K562 (cell line): ENCODE measurements around the gene MARK3. TPM values are rescaled to one million over a fixed set of nuclear protein-coding genes. Genes with fewer than 3 reads are reported as not detected.

ENCODE experiments used
- ATAC-seq: fragments of 200-7000 bp; cut with Tn5 transposase; 3 replicates; pipeline ENCODE4 v1.9.1; 2020; ENCODE audit warnings: moderate library complexity
- BruUV-seq: library from RNA; stranded (reverse); fragments of 400-500 nt; replicated peaks from 2 replicates; lab custom pipeline; 2021; lab: Mats Ljungman, UMichigan
- CTCF ChIA-PET: fragments of 300-600 bp; formaldehyde crosslinking; extraction: SDS; loops from one replicate; lab custom pipeline; 2021; ENCODE audit warnings: low intra/inter-chr PET ratio; lab: Yijun Ruan, JAX
- POLR2A ChIA-PET: fragments of 300-600, 350-650 bp; sonication (Branson Sonifier 250); formaldehyde crosslinking; extraction: SDS; loops from one replicate; lab custom pipeline; 2021; ENCODE audit warnings: antibody characterized with exemption, inconsistent platforms; lab: Yijun Ruan, JAX
- DNase-seq, 4 experiments: peaks; one replicate each; pipeline versions ENCODE4 v3.0.0 to v3.0.0-alpha.2; 2011 to 2018; ENCODE audit warnings: low spot score in 3 of 4, mixed read lengths in 3 of 4; ENCODE audit errors: extremely low read depth in 1 of 4
- FAIRE-seq: peaks from 2 replicates; lab custom pipeline; 2011; peaks lifted over from hg19 to GRCh38; lab: Jason Lieb, UNC
- H2AFZ ChIP-seq: 2 replicates; pipeline ENCODE4 v1.6.0; 2011; ENCODE audit warnings: low read depth, low read length, control low read depth, inconsistent platforms
- H3K27ac ChIP-seq: fragments of 200-600 bp; 3 replicates; pipeline ENCODE4 v1.8.0; 2011; ENCODE audit warnings: low read depth, mild to moderate bottlenecking, control low read depth, inconsistent platforms, low read length, moderate library complexity, mixed read lengths; ENCODE audit errors: extremely low read depth
- H3K27me3 ChIP-seq, 2 experiments: fragments of 300-600 bp in 1 of 2; 2 replicates in 1 of 2; 3 replicates in 1 of 2; pipeline versions ENCODE4 v1.6.0 to v1.8.0; 2011; ENCODE audit warnings: inconsistent platforms in 2 of 2, low read length in 2 of 2, mild to moderate bottlenecking in 1 of 2, mixed read lengths in 1 of 2, moderate library complexity in 1 of 2; ENCODE audit not compliant: control insufficient read depth in 2 of 2, insufficient read depth in 2 of 2
- H3K36me3 ChIP-seq: fragments of 300-600 bp; 3 replicates; pipeline ENCODE4 v1.8.0; 2011; ENCODE audit warnings: mild to moderate bottlenecking, low read length, inconsistent platforms; ENCODE audit not compliant: control insufficient read depth, insufficient read depth
- H3K4me1 ChIP-seq, 2 experiments: fragments of 200-600 bp in 1 of 2; replicated peaks in 1 of 2; 2 replicates in 1 of 2; 3 replicates in 1 of 2; pipeline versions ENCODE4 v1.5.1 to v1.8.0; 2011; ENCODE audit warnings: inconsistent platforms in 2 of 2, low read length in 2 of 2, mild to moderate bottlenecking in 1 of 2, mixed read lengths in 1 of 2, moderate library complexity in 1 of 2; ENCODE audit not compliant: control insufficient read depth in 2 of 2, insufficient read depth in 2 of 2
- H3K4me2 ChIP-seq: 2 replicates; pipeline ENCODE4 v1.6.1; 2011; ENCODE audit warnings: low read length, control low read depth, inconsistent platforms, mixed read lengths; ENCODE audit not compliant: insufficient read depth
- H3K4me3 ChIP-seq: fragments of 200-600 bp; sonication (generic), shearing (Covaris generic); 2 replicates; pipeline ENCODE4 v1.5.1; 2016; ENCODE audit warnings: control low read depth, inconsistent platforms
- H3K79me2 ChIP-seq: fragments of 200-600 bp; 3 replicates; pipeline ENCODE4 v1.8.0; 2011; ENCODE audit warnings: low read length, inconsistent platforms; ENCODE audit not compliant: control insufficient read depth, insufficient read depth
- H3K9ac ChIP-seq, 2 experiments: 2 replicates each; pipeline versions ENCODE4 v1.6.0 to v1.6.1; 2011; ENCODE audit warnings: low read depth in 2 of 2, low read length in 2 of 2, control low read depth in 1 of 2, inconsistent platforms in 1 of 2, mild to moderate bottlenecking in 1 of 2, mixed read lengths in 1 of 2; ENCODE audit not compliant: insufficient read depth in 1 of 2
- H3K9me1 ChIP-seq: one replicate; pipeline ENCODE4 v1.6.0; 2011; ENCODE audit warnings: inconsistent platforms, mild to moderate bottlenecking, low read length, moderate library complexity; ENCODE audit not compliant: control insufficient read depth, insufficient read depth
- H3K9me3 ChIP-seq: replicated peaks from 2 replicates; pipeline ENCODE4 v1.5.1; 2011; ENCODE audit warnings: low read depth, low read length, inconsistent platforms; ENCODE audit not compliant: control insufficient read depth, insufficient read depth
- H4K20me1 ChIP-seq: replicated peaks from 2 replicates; pipeline ENCODE4 v1.6.1; 2011; ENCODE audit warnings: low read length, inconsistent platforms, mixed read lengths; ENCODE audit not compliant: control insufficient read depth, insufficient read depth
- ATF7 ChIP-seq: fragments of 450-650 bp; IDR thresholded peaks from 2 replicates; pipeline ENCODE4 v1.7.1; 2014; ENCODE audit warnings: mild to moderate bottlenecking, moderate library complexity
- DMBX1 ChIP-seq: fragments of 250-450 bp; sonication (Bioruptor Pico); IDR thresholded peaks from 2 replicates; pipeline ENCODE4 v1.8.0; 2022; ENCODE audit warnings: inconsistent platforms, mild to moderate bottlenecking, moderate library complexity, borderline replicate concordance
- ELF2 ChIP-seq: fragments of 250-450 bp; sonication (Bioruptor Pico); IDR thresholded peaks from 2 replicates; pipeline ENCODE4 v1.5.0; 2021; ENCODE audit warnings: mild to moderate bottlenecking
- EWSR1 ChIP-seq: fragments of 450-650 bp; IDR thresholded peaks from 2 replicates; pipeline ENCODE4 v1.6.1; 2018; ENCODE audit warnings: borderline replicate concordance, mild to moderate bottlenecking, low read depth, moderate library complexity; ENCODE audit not compliant: partially characterized antibody
- FOXM1 ChIP-seq, 2 experiments: fragments of 450-650 bp in 1 of 2; sonication (generic) in 1 of 2; formaldehyde crosslinking in 1 of 2; IDR thresholded peaks; 2 replicates each; pipeline versions ENCODE4 v1.6.1 to v1.9.0; 2017 to 2022; ENCODE audit warnings: low read depth in 2 of 2, mild to moderate bottlenecking in 2 of 2, missing genetic modification reagents in 1 of 2, moderate library complexity in 1 of 2
- KDM5B ChIP-seq: fragments of 200-600 bp; sonication (generic); IDR thresholded peaks from 2 replicates; pipeline ENCODE4 v1.6.1; 2012; ENCODE audit warnings: low read depth, mild to moderate bottlenecking, moderate library complexity, low read length, control low read depth, inconsistent platforms; ENCODE audit not compliant: insufficient replicate concordance
- LEF1 ChIP-seq: fragments of 450-650 bp; IDR thresholded peaks from 2 replicates; pipeline ENCODE4 v1.6.1; 2016; ENCODE audit warnings: mild to moderate bottlenecking
- PML ChIP-seq: IDR thresholded peaks from 2 replicates; pipeline ENCODE4 v1.6.1; 2012; ENCODE audit warnings: low read length, inconsistent platforms
- POLR2B ChIP-seq: fragments of 450-650 bp; IDR thresholded peaks from 2 replicates; pipeline ENCODE4 v1.6.1; 2018; ENCODE audit warnings: low read depth; ENCODE audit not compliant: partially characterized antibody
- RFX5 ChIP-seq: IDR thresholded peaks from 2 replicates; pipeline ENCODE4 v1.6.1; 2011; ENCODE audit warnings: low read depth, mild to moderate bottlenecking, improper control_type of control experiment, low read length
- SAFB2 ChIP-seq: fragments of 200-400 bp; formaldehyde crosslinking; IDR thresholded peaks from 2 replicates; pipeline ENCODE4 v1.6.1; 2018; ENCODE audit warnings: borderline replicate concordance, low read length, low read depth, moderate library complexity; ENCODE audit not compliant: severe bottlenecking
- SMAD4 ChIP-seq: fragments of 250-450 bp; sonication (Bioruptor Pico); conservative IDR thresholded peaks from 2 replicates; pipeline ENCODE4 v1.8.0; 2021; ENCODE audit warnings: inconsistent platforms, mild to moderate bottlenecking, moderate library complexity
- SMARCA4 ChIP-seq: fragments of 450-650 bp; IDR thresholded peaks from 2 replicates; pipeline ENCODE4 v1.6.1; 2016
- STAT5A ChIP-seq: IDR thresholded peaks from 2 replicates; pipeline ENCODE4 v1.6.1; 2012; ENCODE audit warnings: low read length, inconsistent platforms, borderline replicate concordance
- TARDBP ChIP-seq: fragments of 450-650 bp; IDR thresholded peaks from 2 replicates; pipeline ENCODE4 v1.6.1; 2016
- TCF3 ChIP-seq: sonication (generic); formaldehyde crosslinking; IDR thresholded peaks from 2 replicates; pipeline ENCODE4 v1.4.0; 2020; ENCODE audit warnings: mild to moderate bottlenecking, missing genetic modification reagents
- ZNF197 ChIP-seq: fragments of 200-800 bp; sonication (Bioruptor generic); IDR thresholded peaks from 2 replicates; pipeline ENCODE4 v1.6.1; 2016; ENCODE audit warnings: low read depth, missing genetic modification characterization, missing compliant biosample characterization
- ZNF212 ChIP-seq: fragments of 450-650 bp; formaldehyde crosslinking; IDR thresholded peaks from 2 replicates; pipeline ENCODE4 v1.4.0; 2020; ENCODE audit warnings: mild to moderate bottlenecking
- ZNF766 ChIP-seq: fragments of 200-800 bp; sonication (Bioruptor generic); conservative IDR thresholded peaks from 2 replicates; pipeline ENCODE4 v1.6.1; 2016; ENCODE audit warnings: missing genetic modification characterization, missing compliant biosample characterization
- WGBS: fragments of 100-300 bp; shearing (Covaris generic); methylation state at CpG from one replicate; pipeline ENCODE4 v1.1.6; 2016; ENCODE audit warnings: low coverage, mixed read lengths; ENCODE audit not compliant: insufficient coverage; ENCODE audit errors: missing lambda C conversion rate; 5-methylcytosine and 5-hydroxymethylcytosine counted together
- in situ Hi-C: fragments of 300-500 bp; cut with MboI; formaldehyde crosslinking; loops from 4 replicates; pipeline ENCODE4 v1.15.0; 2018; ENCODE audit warnings: inconsistent platforms, mixed read lengths
- intact Hi-C: fragments of 100-400 bp; cut with micrococcal nuclease; formaldehyde crosslinking; loops from 2 replicates; pipeline ENCODE4 v1.14.2; 2022
- polyA plus RNA-seq, 8 experiments: library from polyadenylated mRNA; depleted of rRNA in 4 of 8; stranded (reverse) in 5 of 8; unstranded in 3 of 8; fragments of >200 nt; fragmentation: Nextera tagmentation in 2 of 8; fragmentation: Illumina TruSeq in 1 of 8; extraction: Ambion mirVana in 2 of 8; extraction: Trizol in 1 of 8; gene quantifications; 2 replicates each; pipeline versions ENCODE4 v1.2.1 to v1.2.3, GENCODE V29; 2011 to 2014; ENCODE audit warnings: inconsistent platforms in 1 of 8, missing spikeins in 1 of 8
- total RNA-seq, 7 experiments: library from RNA; depleted of rRNA in 6 of 7; stranded (reverse); fragments of >200 nt in 6 of 7; fragmentation: Illumina TruSeq in 2 of 7; extraction: Trizol in 2 of 7; gene quantifications; 2 replicates each; pipeline versions ENCODE4 v1.2.1 to v1.2.3, GENCODE V29; 2011 to 2021; ENCODE audit warnings: low replicate concordance in 1 of 7
- TF ChIP-seq, protein P1 (sequence below), 3 experiments: fragments of 200-800 bp in 1 of 3; sonication (Bioruptor generic) in 1 of 3; sonication (generic) in 1 of 3; formaldehyde crosslinking in 1 of 3; IDR thresholded peaks; 2 replicates each; pipeline versions ENCODE4 v1.6.1 to v1.8.0; 2016 to 2022; ENCODE audit warnings: mild to moderate bottlenecking in 2 of 3, missing compliant biosample characterization in 2 of 3, missing genetic modification characterization in 2 of 3, missing genetic modification reagents in 1 of 3

Gene MARK3
- total and polyA plus RNA-seq, 9 of the 15 experiments (the other 6 are each of a cell fraction or from before 2014, with no cell fraction given) = 10.1 to 68.7 (median 56.3) TPM

GRCh38 chr14:103393676-103394626 lies 8.7 kb downstream of the MARK3 start:
- intact Hi-C loops (loop anchor here (5.0 to 10.0 kb wide), 3 partner anchors 33 to 131 kb away; partner anchors contain the start of genes CKB and TRMT61A), in situ Hi-C loops (no loop called here)
- Histone ChIP-seq H3K4me2 (peak overlapping the region; percentile 63; the same call in 1 of the 2 replicates), H3K4me1 (peaks cover 8 to 41% of the 10 kb centered on the region in 2 experiments), H3K9me3 (no peaks in the 10 kb centered on the region; the same call in 1 of the 2 replicates), H2AFZ (no peak overlapping the region), H3K4me3 (no peak overlapping the region; the same call in 1 of the 2 replicates), H3K9me1 (no peaks in the 10 kb centered on the region), H4K20me1 (peaks cover 13% of the 10 kb centered on the region), H3K9ac (peak overlapping the region; percentile 17 to 52; a peak in 1 of 4 replicates), H3K79me2 (peaks cover 93% of the 10 kb centered on the region), H3K36me3 (0 out of 3 replicates have a peak, but pooled peaks cover 2% of the 10 kb centered on the region), H3K27me3 (no peaks in the 10 kb centered on the region), H3K27ac (peak overlapping the region; percentile 65; the same call in 1 of the 3 replicates)
- ChIA-PET CTCF (no interaction called here), POLR2A (interaction anchor here (0.6 to 2.3 kb wide), 9 partner anchors 15 to 1297 kb away, joined by 3 to 7 read pairs (median 3); partner anchors contain the start of gene EIF5)
- ATAC-seq (peak; percentile 92), DNase-seq (peak; percentile 44 to 88 (median 66)), FAIRE-seq (peak; percentile 98)
- 34% methylated on average over 5 of the region's 9 CpGs for WGBS
- no TSS peak for BruUV-seq
- TF ChIP-seq STAT5A = peak; percentile 59; the same call in 1 of the 2 replicates
- TF ChIP-seq, protein P1, sequence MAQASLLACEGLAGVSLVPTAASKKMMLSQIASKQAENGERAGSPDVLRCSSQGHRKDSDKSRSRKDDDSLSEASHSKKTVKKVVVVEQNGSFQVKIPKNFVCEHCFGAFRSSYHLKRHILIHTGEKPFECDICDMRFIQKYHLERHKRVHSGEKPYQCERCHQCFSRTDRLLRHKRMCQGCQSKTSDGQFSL (CRISPR knock-in tag; IDR thresholded peaks at IDR 0.05) = no peak
- TF ChIP-seq, protein P1 (tag; IDR thresholded peaks at IDR 0.05) = no peak
- no peak for TF ChIP-seq ZNF212 (CRISPR knock-in tag)
- no peak for TF ChIP-seq SAFB2
- peak; percentile 27; the same call in 1 of the 2 replicates for TF ChIP-seq LEF1
- TF ChIP-seq DMBX1 = no peak
- TF ChIP-seq PML = no peak
- TF ChIP-seq ZNF197 (CRISPR knock-in tag) = 0 out of 2 replicates have a peak, but pooled peaks have one; percentile 56
- no peak for TF ChIP-seq ELF2 (CRISPR knock-in tag)
- peak; percentile 48; the same call in 1 of the 2 replicates for TF ChIP-seq FOXM1 (IDR thresholded peaks at IDR 0.05; ENCODE audit: low read depth)
- TF ChIP-seq FOXM1 (CRISPR knock-in tag; IDR thresholded peaks at IDR 0.05; ENCODE audit: low read depth) = no peak
- TF ChIP-seq SMAD4 = 0 out of 2 replicates have a peak, but pooled peaks have one; percentile 30
- TF ChIP-seq RFX5 = no peak
- no peak for TF ChIP-seq EWSR1
- peak; percentile 66 for TF ChIP-seq ZNF766 (CRISPR knock-in tag)
- no peak for TF ChIP-seq KDM5B
- peak; percentile 91 for TF ChIP-seq TCF3 (CRISPR knock-in tag)
- TF ChIP-seq SMARCA4 = peak; percentile 78
- no peak for TF ChIP-seq ATF7
- no peak for TF ChIP-seq TARDBP
- TF ChIP-seq POLR2B = no peak
